K562 (cell line): ENCODE results near the gene RPN1. TPM values are rescaled to one million over a fixed set of nuclear protein-coding genes. Genes with fewer than 3 reads are reported as not detected.

Source experiments
- CBFA2T2 ChIP-seq: fragments of 450-650 bp; conservative IDR thresholded peaks from 2 replicates; pipeline ENCODE4 v1.6.1; 2017; ENCODE audit warnings: mild to moderate bottlenecking
- GATAD2A ChIP-seq: fragments of 450-650 bp; IDR thresholded peaks from 2 replicates; pipeline ENCODE4 v1.6.1; 2017
- KLF1 ChIP-seq: fragments of 450-650 bp; IDR thresholded peaks from 2 replicates; pipeline ENCODE4 v1.6.1; 2016; ENCODE audit warnings: missing genetic modification characterization, missing compliant biosample characterization
- KLF13 ChIP-seq: fragments of 450-650 bp; IDR thresholded peaks from 2 replicates; pipeline ENCODE4 v1.6.1; 2016; ENCODE audit warnings: missing genetic modification characterization, low read depth, mild to moderate bottlenecking, missing compliant biosample characterization, moderate library complexity, borderline replicate concordance
- NBN ChIP-seq: fragments of 450-650 bp; IDR thresholded peaks from 2 replicates; pipeline ENCODE4 v1.6.1; 2016; ENCODE audit warnings: low read depth, mild to moderate bottlenecking
- NCOA4 ChIP-seq: fragments of 450-650 bp; IDR thresholded peaks from 2 replicates; pipeline ENCODE4 v1.6.1; 2018; ENCODE audit warnings: mild to moderate bottlenecking; ENCODE audit not compliant: partially characterized antibody
- ZNF384 ChIP-seq: IDR thresholded peaks from 2 replicates; pipeline ENCODE4 v1.6.1; 2012; ENCODE audit warnings: low read depth, low read length, improper control_type of control experiment
- polyA plus RNA-seq, 8 experiments: library from polyadenylated mRNA; depleted of rRNA in 4 of 8; stranded (reverse) in 5 of 8; unstranded in 3 of 8; fragments of >200 nt; fragmentation: Nextera tagmentation in 2 of 8; fragmentation: Illumina TruSeq in 1 of 8; extraction: Ambion mirVana in 2 of 8; extraction: Trizol in 1 of 8; gene quantifications; 2 replicates each; pipeline versions ENCODE4 v1.2.1 to v1.2.3, GENCODE V29; 2011 to 2014; ENCODE audit warnings: inconsistent platforms in 1 of 8, missing spikeins in 1 of 8
- total RNA-seq, 7 experiments: library from RNA; depleted of rRNA in 6 of 7; stranded (reverse); fragments of >200 nt in 6 of 7; fragmentation: Illumina TruSeq in 2 of 7; extraction: Trizol in 2 of 7; gene quantifications; 2 replicates each; pipeline versions ENCODE4 v1.2.1 to v1.2.3, GENCODE V29; 2011 to 2021; ENCODE audit warnings: low replicate concordance in 1 of 7
- TF ChIP-seq, protein P1 (sequence below): fragments of 250-450 bp; sonication (Bioruptor Pico); IDR thresholded peaks from 2 replicates; pipeline ENCODE4 v1.9.0; 2021; ENCODE audit warnings: mild to moderate bottlenecking, inconsistent platforms
- TF ChIP-seq, protein P2 (sequence below): sonication (generic); formaldehyde crosslinking; IDR thresholded peaks from 2 replicates; pipeline ENCODE4 v1.8.0; 2022; ENCODE audit warnings: missing genetic modification reagents, mild to moderate bottlenecking, moderate library complexity, borderline replicate concordance
- TF ChIP-seq, protein P3 (sequence below): fragments of 450-650 bp; IDR thresholded peaks from 2 replicates; pipeline ENCODE4 v1.6.1; 2016; ENCODE audit warnings: borderline replicate concordance

The RPN1 gene
- total and polyA plus RNA-seq, 9 of the 15 experiments (the other 6 are each of a cell fraction or from before 2014, with no cell fraction given), result 39.5 to 300 (median 148) TPM

DNA sequence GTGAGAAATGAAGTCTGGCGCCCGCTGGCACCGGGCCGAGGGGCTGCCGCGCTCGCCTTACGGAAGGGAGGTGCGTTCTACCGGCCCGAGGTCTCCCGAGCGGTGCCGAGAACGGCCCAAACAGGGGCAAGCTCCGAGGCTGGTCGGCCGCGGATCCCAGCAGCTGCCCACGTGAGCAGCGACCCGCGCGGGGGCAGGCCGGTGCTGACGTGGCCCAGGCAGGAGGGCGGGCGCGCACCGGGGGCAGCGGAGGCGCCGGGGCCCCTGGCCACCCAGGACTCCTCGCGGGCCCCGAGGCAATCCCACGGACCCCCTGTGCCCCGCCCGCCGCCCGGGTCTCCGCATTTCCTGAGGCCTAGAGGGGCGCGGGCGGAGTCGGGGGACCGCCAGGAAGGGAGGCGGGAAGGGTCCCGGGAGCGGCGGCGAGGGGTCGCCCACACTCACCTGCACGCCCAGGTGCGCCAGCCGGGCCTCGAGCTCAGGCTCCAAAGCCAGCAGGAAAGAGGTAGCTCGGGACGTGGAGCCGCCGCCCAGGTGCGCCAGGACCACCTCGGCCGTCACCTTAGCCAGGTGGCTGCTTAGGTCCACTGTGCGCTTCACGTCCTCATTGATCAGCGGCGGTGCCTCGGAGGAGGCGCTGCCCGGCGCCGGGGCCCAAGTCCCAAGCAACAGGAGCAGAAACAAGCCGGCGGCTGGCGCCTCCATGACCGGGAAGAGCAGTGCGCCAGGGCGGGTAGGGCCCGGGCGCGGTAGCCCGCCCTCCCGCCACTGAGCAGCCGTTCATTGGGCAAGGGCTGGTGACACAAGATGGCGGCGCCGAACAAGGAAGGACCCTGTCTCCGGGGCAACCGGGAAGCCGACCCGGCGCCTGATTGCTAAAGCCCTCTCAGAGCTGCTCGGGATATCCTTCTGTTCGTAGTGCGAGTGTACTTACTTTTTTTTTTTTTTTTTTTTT, at the start of gene RPN1 (continued):
- TF ChIP-seq, protein P1, sequence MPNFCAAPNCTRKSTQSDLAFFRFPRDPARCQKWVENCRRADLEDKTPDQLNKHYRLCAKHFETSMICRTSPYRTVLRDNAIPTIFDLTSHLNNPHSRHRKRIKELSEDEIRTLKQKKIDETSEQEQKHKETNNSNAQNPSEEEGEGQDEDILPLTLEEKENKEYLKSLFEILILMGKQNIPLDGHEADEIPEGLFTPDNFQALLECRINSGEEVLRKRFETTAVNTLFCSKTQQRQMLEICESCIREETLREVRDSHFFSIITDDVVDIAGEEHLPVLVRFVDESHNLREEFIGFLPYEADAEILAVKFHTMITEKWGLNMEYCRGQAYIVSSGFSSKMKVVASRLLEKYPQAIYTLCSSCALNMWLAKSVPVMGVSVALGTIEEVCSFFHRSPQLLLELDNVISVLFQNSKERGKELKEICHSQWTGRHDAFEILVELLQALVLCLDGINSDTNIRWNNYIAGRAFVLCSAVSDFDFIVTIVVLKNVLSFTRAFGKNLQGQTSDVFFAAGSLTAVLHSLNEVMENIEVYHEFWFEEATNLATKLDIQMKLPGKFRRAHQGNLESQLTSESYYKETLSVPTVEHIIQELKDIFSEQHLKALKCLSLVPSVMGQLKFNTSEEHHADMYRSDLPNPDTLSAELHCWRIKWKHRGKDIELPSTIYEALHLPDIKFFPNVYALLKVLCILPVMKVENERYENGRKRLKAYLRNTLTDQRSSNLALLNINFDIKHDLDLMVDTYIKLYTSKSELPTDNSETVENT, result peak; percentile 32; the same call in 1 of the 2 replicates
- TF ChIP-seq NCOA4 (no peak), KLF1 (tag) (0 out of 2 replicates have a peak, but pooled peaks have one; percentile 22), NBN (no peak), GATAD2A (no peak), ZNF384 (peak; percentile 83), CBFA2T2 (no peak), KLF13 (no peak)
- TF ChIP-seq, protein P2, sequence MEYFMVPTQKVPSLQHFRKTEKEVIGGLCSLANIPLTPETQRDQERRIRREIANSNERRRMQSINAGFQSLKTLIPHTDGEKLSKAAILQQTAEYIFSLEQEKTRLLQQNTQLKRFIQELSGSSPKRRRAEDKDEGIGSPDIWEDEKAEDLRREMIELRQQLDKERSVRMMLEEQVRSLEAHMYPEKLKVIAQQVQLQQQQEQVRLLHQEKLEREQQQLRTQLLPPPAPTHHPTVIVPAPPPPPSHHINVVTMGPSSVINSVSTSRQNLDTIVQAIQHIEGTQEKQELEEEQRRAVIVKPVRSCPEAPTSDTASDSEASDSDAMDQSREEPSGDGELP, result peak; percentile 71; the same call in 1 of the 2 replicates
- TF ChIP-seq, protein P3, sequence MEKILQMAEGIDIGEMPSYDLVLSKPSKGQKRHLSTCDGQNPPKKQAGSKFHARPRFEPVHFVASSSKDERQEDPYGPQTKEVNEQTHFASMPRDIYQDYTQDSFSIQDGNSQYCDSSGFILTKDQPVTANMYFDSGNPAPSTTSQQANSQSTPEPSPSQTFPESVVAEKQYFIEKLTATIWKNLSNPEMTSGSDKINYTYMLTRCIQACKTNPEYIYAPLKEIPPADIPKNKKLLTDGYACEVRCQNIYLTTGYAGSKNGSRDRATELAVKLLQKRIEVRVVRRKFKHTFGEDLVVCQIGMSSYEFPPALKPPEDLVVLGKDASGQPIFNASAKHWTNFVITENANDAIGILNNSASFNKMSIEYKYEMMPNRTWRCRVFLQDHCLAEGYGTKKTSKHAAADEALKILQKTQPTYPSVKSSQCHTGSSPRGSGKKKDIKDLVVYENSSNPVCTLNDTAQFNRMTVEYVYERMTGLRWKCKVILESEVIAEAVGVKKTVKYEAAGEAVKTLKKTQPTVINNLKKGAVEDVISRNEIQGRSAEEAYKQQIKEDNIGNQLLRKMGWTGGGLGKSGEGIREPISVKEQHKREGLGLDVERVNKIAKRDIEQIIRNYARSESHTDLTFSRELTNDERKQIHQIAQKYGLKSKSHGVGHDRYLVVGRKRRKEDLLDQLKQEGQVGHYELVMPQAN, result peak; percentile 54; the same call in 1 of the 2 replicates
- TF ChIP-seq, all 486 proteins: peak for 88
